Endothelial cell of umbilical vein (primary cell): ENCODE results near the gene ELMO2. TPM values are rescaled to one million over a fixed set of nuclear protein-coding genes. Genes with fewer than 3 reads are reported as not detected.

Experiments used
- BruUV-seq: library from RNA; stranded (reverse); fragments of 400-500 nt; replicated peaks from 2 replicates; lab custom pipeline; 2021; lab: Mats Ljungman, UMichigan
- CTCF ChIA-PET: fragments of 300-600, 350-600 bp; sonication (Branson Sonifier 250); formaldehyde crosslinking; loops from one replicate; lab custom pipeline; 2021; ENCODE audit warnings: antibody characterized with exemption, inconsistent platforms; lab: Charles Lee
- POLR2A ChIA-PET: fragments of 300-600, 350-600 bp; sonication (Branson Sonifier 250); formaldehyde crosslinking; loops from one replicate; lab custom pipeline; 2021; ENCODE audit warnings: antibody characterized with exemption, inconsistent platforms; lab: Charles Lee
- DNase-seq: peaks from one replicate; pipeline ENCODE4 v3.0.0-alpha.2; 2011; ENCODE audit warnings: low read depth, low spot score
- FAIRE-seq: peaks from 2 replicates; lab custom pipeline; 2011; peaks lifted over from hg19 to GRCh38; lab: Jason Lieb, UNC
- H2AFZ ChIP-seq: 2 replicates; pipeline ENCODE4 v1.6.0; 2012; ENCODE audit warnings: low read depth, low read length, control low read depth, inconsistent platforms
- H3K27ac ChIP-seq: 2 replicates; pipeline ENCODE4 v1.5.1; 2011; ENCODE audit warnings: low read depth, mild to moderate bottlenecking, control low read depth, low read length, moderate library complexity; ENCODE audit not compliant: insufficient read depth
- H3K27me3 ChIP-seq, 2 experiments: 2 replicates each; pipeline versions ENCODE4 v1.6.0 to v1.6.1; 2011; ENCODE audit warnings: low read length in 2 of 2, mixed read lengths in 1 of 2; ENCODE audit not compliant: control insufficient read depth in 2 of 2, insufficient read depth in 2 of 2
- H3K36me3 ChIP-seq, 2 experiments: 2 replicates in 1 of 2; 3 replicates in 1 of 2; pipeline ENCODE4 v1.5.1; 2011; ENCODE audit warnings: low read length in 2 of 2, mild to moderate bottlenecking in 1 of 2, moderate library complexity in 1 of 2; ENCODE audit not compliant: control insufficient read depth in 2 of 2, insufficient read depth in 2 of 2; ENCODE audit errors: extremely low read depth in 1 of 2
- H3K4me1 ChIP-seq: 3 replicates; pipeline ENCODE4 v1.5.1; 2011; ENCODE audit warnings: mild to moderate bottlenecking, low read length; ENCODE audit not compliant: control insufficient read depth, insufficient read depth; ENCODE audit errors: extremely low read depth
- H3K4me2 ChIP-seq: 2 replicates; pipeline ENCODE4 v1.6.1; 2011; ENCODE audit warnings: low read length, control low read depth, mixed read lengths; ENCODE audit not compliant: insufficient read depth
- H3K4me3 ChIP-seq, 3 experiments: fragments of 200-600 bp in 1 of 3; sonication (generic), shearing (Covaris generic) in 1 of 3; replicated peaks in 1 of 3; 2 replicates each; pipeline ENCODE4 v1.5.1; 2011 to 2016; ENCODE audit warnings: control low read depth in 3 of 3, low read length in 3 of 3, mild to moderate bottlenecking in 2 of 3, inconsistent platforms in 1 of 3, low read depth in 1 of 3, moderate library complexity in 1 of 3; ENCODE audit not compliant: insufficient read depth in 1 of 3
- H3K79me2 ChIP-seq: 2 replicates; pipeline ENCODE4 v1.6.0; 2012; ENCODE audit warnings: low read length, inconsistent platforms; ENCODE audit not compliant: control insufficient read depth, insufficient read depth
- H3K9ac ChIP-seq: replicated peaks from 2 replicates; pipeline ENCODE3; 2011; ENCODE audit warnings: low read length, control low read depth; ENCODE audit not compliant: insufficient read depth; ENCODE audit errors: extremely low read depth
- H3K9me1 ChIP-seq: replicated peaks from 3 replicates; pipeline ENCODE4 v1.6.0; 2011; ENCODE audit warnings: mild to moderate bottlenecking, low read length; ENCODE audit not compliant: control insufficient read depth, insufficient read depth; ENCODE audit errors: extremely low read depth
- H3K9me3 ChIP-seq: replicated peaks from 2 replicates; pipeline ENCODE4 v1.5.1; 2012; ENCODE audit warnings: low read length, inconsistent platforms; ENCODE audit not compliant: control insufficient read depth, insufficient read depth
- H4K20me1 ChIP-seq: replicated peaks from 2 replicates; pipeline ENCODE3; 2011; ENCODE audit warnings: mild to moderate bottlenecking, low read length; ENCODE audit not compliant: control insufficient read depth, insufficient read depth; ENCODE audit errors: extremely low read depth
- CTCF ChIP-seq, 2 donors: IDR thresholded peaks; 1 replicate in 1 of 2; 2 replicates in 1 of 2; pipeline ENCODE4 v1.5.1; 2011; ENCODE audit warnings: low read length in 2 of 2, mild to moderate bottlenecking in 2 of 2, moderate library complexity in 2 of 2, control low read depth in 1 of 2, inconsistent platforms in 1 of 2, low read depth in 1 of 2; ENCODE audit not compliant: insufficient read depth in 1 of 2; ENCODE audit errors: extremely low read depth in 1 of 2
- EZH2 ChIP-seq: IDR thresholded peaks from 2 replicates; pipeline ENCODE4 v1.6.1; 2012; ENCODE audit warnings: borderline replicate concordance, low read depth, mild to moderate bottlenecking, moderate library complexity, low read length, inconsistent platforms; ENCODE audit not compliant: severe bottlenecking
- FOS ChIP-seq: IDR thresholded peaks from 2 replicates; pipeline ENCODE4 v1.6.1; 2011; ENCODE audit warnings: mild to moderate bottlenecking, low read length, moderate library complexity, borderline replicate concordance; ENCODE audit not compliant: insufficient read depth
- GATA2 ChIP-seq: IDR thresholded peaks from 2 replicates; pipeline ENCODE4 v1.7.0; 2011; ENCODE audit warnings: low read depth, mild to moderate bottlenecking, moderate library complexity, mixed read lengths, low read length; ENCODE audit not compliant: insufficient read length, insufficient read depth
- JUN ChIP-seq: IDR thresholded peaks from 2 replicates; pipeline ENCODE4 v1.6.1; 2011; ENCODE audit warnings: borderline replicate concordance, low read depth; ENCODE audit not compliant: insufficient read length, insufficient read depth
- MAX ChIP-seq: IDR thresholded peaks from 2 replicates; pipeline ENCODE4 v1.6.1; 2011; ENCODE audit not compliant: insufficient read depth, insufficient read length
- MYC ChIP-seq: IDR thresholded peaks from one replicate; pipeline ENCODE4 v1.6.1; 2011; ENCODE audit warnings: mild to moderate bottlenecking, low read depth, low read length
- POLR2A ChIP-seq: IDR thresholded peaks from 2 replicates; pipeline ENCODE4 v1.6.1; 2012; ENCODE audit warnings: low read depth, mild to moderate bottlenecking, control low read depth, low read length
- POLR2AphosphoS5 ChIP-seq: IDR thresholded peaks from 2 replicates; pipeline ENCODE4 v1.6.1; 2012; ENCODE audit warnings: low read depth, mild to moderate bottlenecking, control low read depth, low read length, moderate library complexity; ENCODE audit not compliant: insufficient read depth
- dilution Hi-C: fragments of 300-500 bp; cut with MboI; formaldehyde crosslinking; loops from one replicate; pipeline ENCODE4 v1.15.0; 2019; ENCODE audit warnings: low sequenced_read_pairs; ENCODE audit not compliant: extremely low pct_ligation_motif_present
- intact Hi-C: fragments of 100-400 bp; cut with micrococcal nuclease; formaldehyde crosslinking; loops from one replicate; pipeline ENCODE4 v1.10.0; 2022
- polyA plus RNA-seq, 4 experiments: library from polyadenylated mRNA; depleted of rRNA in 3 of 4; stranded (reverse) in 3 of 4; unstranded in 1 of 4; fragments of >200 nt; gene quantifications; 2 replicates each; pipeline versions ENCODE4 v1.2.1 to v1.2.3, GENCODE V29; 2011 to 2012; ENCODE audit warnings: missing spikeins in 1 of 4
- total RNA-seq: library from RNA; stranded (reverse); gene quantifications from 2 replicates; pipeline ENCODE4 v1.2.3, GENCODE V29; 2021

Gene ELMO2
- total and polyA plus RNA-seq, 2 donors (not counting 3 experiments of a cell fraction or from before 2014, with no cell fraction given) = 35.1 to 43.5 TPM

GRCh38 chr20:46415773-46416172 is 9.4 kb upstream of the ELMO2 start:
- H3K4me2 ChIP-seq = no peak overlapping the region
- H4K20me1 ChIP-seq = no peaks in the 10 kb centered on the region
- intact Hi-C loops (no loop called here), dilution Hi-C loops (no loop called here)
- peaks cover under 1% of the 10 kb centered on the region for H3K4me1 ChIP-seq
- H3K79me2 ChIP-seq = no peaks in the 10 kb centered on the region
- H3K9me1 ChIP-seq = no peaks in the 10 kb centered on the region
- no peak overlapping the region for H3K9ac ChIP-seq
- no peak for FAIRE-seq
- H3K4me3 ChIP-seq = no peak overlapping the region
- no peaks in the 10 kb centered on the region for H3K9me3 ChIP-seq
- ChIA-PET POLR2A (no interaction called here), CTCF (no interaction called here)
- no peak overlapping the region for H2AFZ ChIP-seq
- H3K27me3 ChIP-seq = peaks cover 3 to 12% of the 10 kb centered on the region in 2 experiments
- H3K36me3 ChIP-seq = no peaks in the 10 kb centered on the region
- DNase-seq = no peak
- TF ChIP-seq JUN (no peak), GATA2 (no peak), POLR2AphosphoS5 (no peak), MAX (no peak), MYC (no peak), POLR2A (no peak), FOS (no peak), EZH2 (no peak), CTCF (IDR thresholded peaks at IDR 0.05; ENCODE audit: extremely low read depth in 1 of 2, insufficient read depth in 1 of 2, low read depth in 1 of 2, low read length in 2 of 2) (no peak)
- no TSS peak for BruUV-seq
- H3K27ac ChIP-seq = no peak overlapping the region
